Activated CD4-positive, alpha-beta T cell treated with anti-CD3 and anti-CD28 coated beads for 36 hours (primary cell): ENCODE data around the gene APOBEC3C. TPM values are rescaled to one million over a fixed set of nuclear protein-coding genes. Genes with fewer than 3 reads are reported as not detected.
"Not testable (repeated sequence)": the region's sequence is repeated elsewhere in the genome, so short reads cannot be mapped to it uniquely, and the experiment has no call there.

Experiments used
- ATAC-seq: fragments of 200-7000 bp; cut with Tn5 transposase; one replicate; pipeline ENCODE4 v1.10.0; 2021; ENCODE audit warnings: mild to moderate bottlenecking, moderate library complexity
- CTCF ChIA-PET: fragments of 350-600 bp; sonication (Branson Sonifier 250); formaldehyde crosslinking; loops from one replicate; lab custom pipeline; 2021; ENCODE audit warnings: antibody characterized with exemption; lab: Charles Lee
- POLR2A ChIA-PET: fragments of 350-600 bp; sonication (Branson Sonifier 250); formaldehyde crosslinking; loops from one replicate; lab custom pipeline; 2021; ENCODE audit warnings: antibody characterized with exemption, inconsistent platforms; lab: Charles Lee
- DNase-seq: peaks from one replicate; pipeline ENCODE4 v3.0.0-alpha.2; 2020
- H3K27ac Mint-ChIP-seq: one replicate; pipeline ENCODE4 v1.8.0; 2021; ENCODE audit warnings: mixed read lengths
- H3K27me3 Mint-ChIP-seq: one replicate; pipeline ENCODE4 v1.8.0; 2021; ENCODE audit warnings: mixed read lengths
- H3K36me3 Mint-ChIP-seq: one replicate; pipeline ENCODE4 v1.8.0; 2021; ENCODE audit warnings: low read depth, mixed read lengths
- H3K4me1 Mint-ChIP-seq: one replicate; pipeline ENCODE4 v1.8.0; 2021; ENCODE audit warnings: mixed read lengths
- H3K4me3 Mint-ChIP-seq: one replicate; pipeline ENCODE4 v1.8.0; 2021; ENCODE audit warnings: mild to moderate bottlenecking, moderate library complexity, mixed read lengths
- H3K9me3 Mint-ChIP-seq: one replicate; pipeline ENCODE4 v1.8.0; 2021; ENCODE audit warnings: low read depth, mixed read lengths
- intact Hi-C, 2 experiments: fragments of 100-400 bp; cut with DNase I in 1 of 2; cut with micrococcal nuclease in 1 of 2; formaldehyde crosslinking; loops; one replicate each; pipeline versions ENCODE4 v1.14.2 to v1.15.1; 2022 to 2024; cut with DNase I, micrococcal nuclease
- total RNA-seq, 2 experiments: library from RNA; stranded (reverse); gene quantifications; one replicate each; pipeline ENCODE4 v1.2.3, GENCODE V29; 2021

The APOBEC3C gene
- total RNA-seq, 2 experiments from 2014 or later = 75.3 to 98.5 TPM

- Mint-ChIP-seq H3K27ac (peak overlapping the region; percentile 55), H3K27me3 (no peaks in the 10 kb centered on the region), H3K36me3 (peaks cover 23% of the 10 kb centered on the region), H3K4me3 (peak overlapping the region; percentile 37), H3K9me3 (no peaks in the 10 kb centered on the region), H3K4me1 (peaks cover 62% of the 10 kb centered on the region)
- ATAC-seq (no peak), DNase-seq (peak; percentile 28)
- intact Hi-C loops = loop anchor here (5.0 kb wide), 2 partner anchors 68 to 232 kb away; partner anchors contain the start of gene DNAL4 (in 1 of the 2)
- POLR2A ChIA-PET = no interaction called here
- CTCF ChIA-PET = interaction anchor here (0.7 kb wide), 1 partner anchor 90 kb away, joined by 3 read pairs; no protein-coding TSS in a partner anchor
Observed at GRCh38 chr22:39024519-39025308, 10.7 kb downstream of the APOBEC3C start.

GRCh38 chr22:39026509-39027150 is 12.6 kb downstream of the APOBEC3C start:
- ChIA-PET POLR2A (no interaction called here), CTCF (interaction anchor here (0.7 kb wide), 1 partner anchor 11 kb away, joined by 4 read pairs; no protein-coding TSS in a partner anchor)
- Mint-ChIP-seq H3K4me3 (no peak overlapping the region), H3K27me3 (no peaks in the 10 kb centered on the region), H3K9me3 (no peaks in the 10 kb centered on the region), H3K4me1 (peaks cover 54% of the 10 kb centered on the region), H3K27ac (peak overlapping the region; percentile 39), H3K36me3 (peaks cover 21% of the 10 kb centered on the region)
- DNase-seq (no peak), ATAC-seq (no peak)
- intact Hi-C loops = no loop called here

- POLR2A ChIA-PET = interaction anchor here (0.6 kb wide), 1 partner anchor 12 kb away, joined by 3 read pairs; no protein-coding TSS in a partner anchor
- H3K4me1 Mint-ChIP-seq = peaks cover 44% of the 10 kb centered on the region
- H3K36me3 Mint-ChIP-seq = peaks cover 12% of the 10 kb centered on the region
- ATAC-seq (peak; percentile 14), DNase-seq (no peak)
- CTCF ChIA-PET = no interaction called here
- intact Hi-C loops = no loop called here
- H3K9me3 Mint-ChIP-seq = no peaks in the 10 kb centered on the region
- no peak overlapping the region for H3K4me3 Mint-ChIP-seq
- H3K27me3 Mint-ChIP-seq = no peaks in the 10 kb centered on the region
- H3K27ac Mint-ChIP-seq = peak overlapping the region; percentile 82
Observed at GRCh38 chr22:39027717-39028116, 13.7 kb downstream of the APOBEC3C start.

GRCh38 chr22:39028281-39028680 is 14.2 kb downstream of the APOBEC3C start:
- CTCF ChIA-PET = no interaction called here
- H3K4me1 Mint-ChIP-seq = peaks cover 42% of the 10 kb centered on the region

GRCh38 chr22:39029227-39029626 is 15.2 kb downstream of the APOBEC3C start:
- intact Hi-C loops = no loop called here
- Mint-ChIP-seq H3K36me3 (peaks cover 8% of the 10 kb centered on the region), H3K27me3 (no peaks in the 10 kb centered on the region), H3K4me1 (peaks cover 32% of the 10 kb centered on the region), H3K4me3 (no peak overlapping the region), H3K27ac (no peak overlapping the region), H3K9me3 (no peaks in the 10 kb centered on the region)
- POLR2A ChIA-PET = interaction anchor here (0.6 kb wide), 1 partner anchor 293 kb away, joined by 3 read pairs; no protein-coding TSS in a partner anchor
- ATAC-seq (no peak), DNase-seq (no peak)
- CTCF ChIA-PET = interaction anchor here (0.6 kb wide), 1 partner anchor 37 kb away, joined by 4 read pairs; no protein-coding TSS in a partner anchor

More at GRCh38 chr22:39028281-39028680, 14.2 kb downstream of the APOBEC3C start:
- intact Hi-C loops = no loop called here
- DNase-seq (no peak), ATAC-seq (peak; percentile 24)
- POLR2A ChIA-PET = no interaction called here
- Mint-ChIP-seq H3K9me3 (no peaks in the 10 kb centered on the region), H3K27me3 (no peaks in the 10 kb centered on the region), H3K36me3 (peaks cover 14% of the 10 kb centered on the region), H3K27ac (peak overlapping the region; percentile 82), H3K4me3 (no peak overlapping the region)

GRCh38 chr22:39030705-39031104 is 16.6 kb downstream of the APOBEC3C start:
- POLR2A ChIA-PET = no interaction called here
- intact Hi-C loops = no loop called here
- Mint-ChIP-seq H3K27ac (no peak overlapping the region), H3K4me1 (peaks cover 19% of the 10 kb centered on the region), H3K27me3 (no peaks in the 10 kb centered on the region), H3K4me3 (no peak overlapping the region), H3K36me3 (peaks cover 4% of the 10 kb centered on the region), H3K9me3 (no peaks in the 10 kb centered on the region)
- CTCF ChIA-PET = no interaction called here
- no peak for DNase-seq
- no peak for ATAC-seq

- intact Hi-C loops, H3K27me3 Mint-ChIP-seq, H3K4me3 Mint-ChIP-seq, CTCF ChIA-PET, ATAC-seq, H3K27ac Mint-ChIP-seq, POLR2A ChIA-PET, DNase-seq, H3K36me3 Mint-ChIP-seq, H3K9me3 Mint-ChIP-seq: not testable (repeated sequence)
- peaks cover 13% of the 10 kb centered on the region for H3K4me1 Mint-ChIP-seq
Observed at GRCh38 chr22:39031434-39032295, 17.6 kb downstream of the APOBEC3C start.

- peak overlapping the region; percentile 5 for H3K27ac Mint-ChIP-seq
- H3K4me3 Mint-ChIP-seq, intact Hi-C loops, DNase-seq, POLR2A ChIA-PET, H3K9me3 Mint-ChIP-seq, CTCF ChIA-PET, H3K36me3 Mint-ChIP-seq, H3K27me3 Mint-ChIP-seq, ATAC-seq: not testable (repeated sequence)
- H3K4me1 Mint-ChIP-seq = peaks cover 19% of the 10 kb centered on the region
Observed at GRCh38 chr22:39037071-39037470, 23.0 kb downstream of the APOBEC3C start.

- CTCF ChIA-PET = interaction anchor here (0.8 kb wide), 1 partner anchor 82 kb away, joined by 4 read pairs; no protein-coding TSS in a partner anchor
Observed at GRCh38 chr22:39039306-39040126, 25.5 kb downstream of the APOBEC3C start.

GRCh38 chr22:39040155-39040537 is 26.1 kb downstream of the APOBEC3C start:
- Mint-ChIP-seq H3K4me1 (peaks cover 22% of the 10 kb centered on the region), H3K4me3 (peak overlapping the region; percentile 49), H3K36me3 (peaks cover 12% of the 10 kb centered on the region), H3K27ac (peak overlapping the region; percentile 62)
- H3K27me3 Mint-ChIP-seq, H3K9me3 Mint-ChIP-seq, DNase-seq, ATAC-seq: not testable (repeated sequence)
- ChIA-PET CTCF (interaction anchor here (0.8 kb wide), 1 partner anchor 82 kb away, joined by 4 read pairs; no protein-coding TSS in a partner anchor), POLR2A (interaction anchor here (0.7 kb wide), 1 partner anchor 82 kb away, joined by 3 read pairs; no protein-coding TSS in a partner anchor)
- intact Hi-C loops = loop anchor here in 1 of 2 experiments (2.0 to 5.0 kb wide), 2 partner anchors 19 to 37 kb away; partner anchors contain the start of genes APOBEC3D and APOBEC3G

More at GRCh38 chr22:39039306-39040126, 25.5 kb downstream of the APOBEC3C start:
- intact Hi-C loops = loop anchor here in 1 of 2 experiments (2.0 to 5.0 kb wide), 2 partner anchors 19 to 38 kb away; partner anchors contain the start of genes APOBEC3D and APOBEC3G
- DNase-seq (no peak), ATAC-seq (no peak)
- peaks cover 22% of the 10 kb centered on the region for H3K4me1 Mint-ChIP-seq
- POLR2A ChIA-PET = interaction anchor here (0.7 kb wide), 1 partner anchor 82 kb away, joined by 3 read pairs; no protein-coding TSS in a partner anchor
- peaks cover 8% of the 10 kb centered on the region for H3K36me3 Mint-ChIP-seq
- H3K27ac Mint-ChIP-seq = peak overlapping the region; percentile 62
- H3K9me3 Mint-ChIP-seq = no peaks in the 10 kb centered on the region
- peak overlapping the region; percentile 49 for H3K4me3 Mint-ChIP-seq
- H3K27me3 Mint-ChIP-seq = no peaks in the 10 kb centered on the region
